NB4 (cell line): ENCODE data around the gene PCDHGA1.

ENCODE experiments used
- DNase-seq: peaks from one replicate; pipeline ENCODE4 v3.0.0; 2010; ENCODE audit warnings: low read depth
- H3K4me3 ChIP-seq: one replicate; pipeline ENCODE4 v1.5.1; 2011; ENCODE audit warnings: mild to moderate bottlenecking, low read depth, low read length, moderate library complexity
- CTCF ChIP-seq: IDR thresholded peaks from one replicate; pipeline ENCODE4 v1.5.1; 2012; ENCODE audit warnings: low read depth, low read length
- MAX ChIP-seq: IDR thresholded peaks from 2 replicates; pipeline ENCODE4 v1.6.1; 2011; ENCODE audit warnings: low read depth, low read length
- MYC ChIP-seq: IDR thresholded peaks from 2 replicates; pipeline ENCODE4 v1.6.1; 2011; ENCODE audit warnings: low read depth, low read length
- POLR2A ChIP-seq: IDR thresholded peaks from 2 replicates; pipeline ENCODE4 v1.6.1; 2011; ENCODE audit warnings: mild to moderate bottlenecking; ENCODE audit not compliant: insufficient read length; ENCODE audit errors: extremely low read depth

PCDHGA1 gene

GRCh38 chr5:141484641-141485311 is 154.5 kb downstream of the PCDHGA1 start, which contains the start of gene PCDHGC4:
Gene PCDHGC4, plus strand, starts transcription at chr5:141485030. Its CDS starts 144 bp downstream, at chr5:141485174.
- TF ChIP-seq MAX (no peak), MYC (no peak), POLR2A (no peak), CTCF (no peak)
- H3K4me3 ChIP-seq: no peak within 1 kb of the TSS
- no peak for DNase-seq

GRCh38 chr5:141485321-141486055 is 155.2 kb downstream of the PCDHGA1 start:
- no peak for DNase-seq
- TF ChIP-seq MAX: no peak
- no peak for TF ChIP-seq POLR2A
- TF ChIP-seq CTCF: no peak
- TF ChIP-seq MYC: no peak
- no peak overlapping the region for H3K4me3 ChIP-seq

- TF ChIP-seq MYC (no peak), POLR2A (no peak), CTCF (no peak), MAX (no peak)
- DNase-seq: no peak
- H3K4me3 ChIP-seq: no peak overlapping the region
These were observed 155.8 kb downstream of the PCDHGA1 start for GRCh38 chr5:141486091-141486490.

GRCh38 chr5:141487131-141487530 is 156.8 kb downstream of the PCDHGA1 start:
- DNase-seq: no peak
- no peak overlapping the region for H3K4me3 ChIP-seq
- TF ChIP-seq MAX: no peak
- TF ChIP-seq CTCF: no peak
- no peak for TF ChIP-seq POLR2A
- no peak for TF ChIP-seq MYC

GRCh38 chr5:141488591-141489561 is 158.6 kb downstream of the PCDHGA1 start, which contains the start of gene PCDHGC5:
Gene PCDHGC5, plus strand, starts transcription at chr5:141489081. Its CDS starts 160 bp downstream, at chr5:141489241.
- TF ChIP-seq CTCF (no peak), POLR2A (no peak), MAX (no peak)
- no peak within 1 kb of the TSS for H3K4me3 ChIP-seq
- DNase-seq: no peak
